Muscle layer of duodenum (tissue), 2 donors: ENCODE data around the gene WFDC5.
"Not testable (repeated sequence)": the region's sequence is repeated elsewhere in the genome, so short reads cannot be mapped to it uniquely, and the experiment has no call there.

ENCODE experiments used
- H3K27ac ChIP-seq: one replicate; pipeline ENCODE4 v1.7.0; 2013; ENCODE audit warnings: mild to moderate bottlenecking, low read length
- H3K27me3 ChIP-seq: one replicate; pipeline ENCODE4 v1.7.0; 2013; ENCODE audit warnings: low read depth, mild to moderate bottlenecking, control low read depth, low read length
- H3K36me3 ChIP-seq, 2 donors: one replicate each; pipeline ENCODE4 v1.7.0; 2013; ENCODE audit warnings: low read length in 2 of 2, control low read depth in 1 of 2, mild to moderate bottlenecking in 1 of 2; ENCODE audit not compliant: insufficient read depth in 2 of 2, control insufficient read depth in 1 of 2
- H3K4me1 ChIP-seq, 2 donors: one replicate each; pipeline ENCODE4 v1.7.0; 2013; ENCODE audit warnings: low read length in 2 of 2, mild to moderate bottlenecking in 2 of 2, control low read depth in 1 of 2, moderate library complexity in 1 of 2; ENCODE audit not compliant: insufficient read depth in 2 of 2, control insufficient read depth in 1 of 2
- H3K4me3 ChIP-seq, 2 donors: one replicate each; pipeline ENCODE4 v1.7.0; 2013; ENCODE audit warnings: low read length in 2 of 2, low read depth in 1 of 2, mild to moderate bottlenecking in 1 of 2
- H3K9me3 ChIP-seq, 2 donors: one replicate each; pipeline ENCODE4 v1.7.0; 2013; ENCODE audit warnings: low read length in 2 of 2, control low read depth in 1 of 2, mild to moderate bottlenecking in 1 of 2; ENCODE audit not compliant: control insufficient read depth in 1 of 2
- donor health status: healthy.

WFDC5 gene

DNA sequence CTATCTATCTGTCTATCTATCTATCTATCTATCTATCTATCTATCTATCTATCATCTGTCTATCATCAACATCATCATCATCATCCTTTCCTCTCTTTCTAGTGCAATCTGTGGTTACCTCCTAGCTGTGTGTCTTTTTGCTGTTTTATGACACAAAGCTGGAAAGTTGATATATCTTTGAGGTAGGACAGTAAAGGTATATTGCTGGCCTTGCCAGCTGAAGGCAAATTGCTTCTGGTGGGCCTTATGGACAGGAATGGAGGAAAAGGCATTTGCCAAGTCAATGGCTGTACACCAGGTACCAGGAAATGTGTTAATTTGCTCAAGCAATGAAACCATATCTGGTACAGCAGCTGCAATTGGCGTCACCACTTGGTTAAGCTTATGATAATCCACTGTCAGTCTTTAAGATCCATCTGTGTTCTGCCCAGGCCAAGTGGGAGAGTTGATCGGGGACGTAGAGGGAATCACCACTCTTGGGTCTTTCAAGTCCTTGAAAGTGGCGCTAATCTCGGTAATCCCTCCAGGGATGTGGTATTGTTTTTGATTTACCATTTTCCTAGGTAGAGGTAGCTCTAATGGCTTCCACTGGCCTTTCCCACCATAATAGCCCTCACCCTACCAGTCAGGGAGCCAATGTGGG lies 24.9 kb upstream of the WFDC5 start:
- not testable (repeated sequence) for H3K4me3 ChIP-seq, H3K9me3 ChIP-seq, H3K4me1 ChIP-seq, H3K36me3 ChIP-seq, H3K27me3 ChIP-seq, H3K27ac ChIP-seq

DNA sequence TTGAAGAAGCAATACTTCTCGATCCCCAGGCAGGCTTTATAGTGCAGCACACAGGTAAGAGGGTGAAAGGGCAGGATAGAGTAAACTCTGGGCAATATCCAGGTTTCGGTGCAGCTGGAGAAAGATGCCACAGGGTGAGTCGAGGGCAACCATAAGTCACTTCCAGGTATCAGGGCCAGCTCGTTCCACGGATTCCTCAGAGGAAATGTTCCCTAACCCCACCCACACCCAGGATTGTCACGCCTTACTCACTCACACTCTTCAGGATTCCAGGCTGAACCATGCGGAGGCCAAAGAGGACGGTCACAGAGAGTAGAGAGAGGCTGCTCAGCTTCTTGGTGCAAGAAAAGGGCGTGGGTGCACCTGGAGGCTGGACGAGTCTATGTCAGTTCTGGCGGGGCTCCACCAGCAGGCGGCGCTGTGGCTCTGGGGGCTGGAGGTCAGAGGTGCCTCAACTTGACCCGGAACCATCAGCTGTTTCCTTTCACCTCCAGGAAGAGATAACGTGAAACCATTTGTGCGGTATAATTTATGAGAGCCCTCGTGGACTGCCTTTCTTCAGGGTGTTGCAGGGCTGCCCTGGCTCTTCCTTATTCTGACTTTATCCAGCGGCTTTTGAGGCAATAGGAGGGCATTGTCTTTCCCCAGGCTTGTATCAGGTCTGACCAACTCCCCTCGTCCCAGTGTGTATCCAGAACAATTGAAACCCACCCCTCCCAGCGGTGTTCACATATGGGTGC lies 23.8 kb upstream of the WFDC5 start:
- no peak overlapping the region for H3K27ac ChIP-seq
- H3K9me3 ChIP-seq: no peaks in the 10 kb centered on the region
- H3K4me3 ChIP-seq: no peak overlapping the region
- H3K4me1 ChIP-seq: no peaks in the 10 kb centered on the region
- no peaks in the 10 kb centered on the region for H3K36me3 ChIP-seq
- peaks cover 3% of the 10 kb centered on the region for H3K27me3 ChIP-seq

DNA sequence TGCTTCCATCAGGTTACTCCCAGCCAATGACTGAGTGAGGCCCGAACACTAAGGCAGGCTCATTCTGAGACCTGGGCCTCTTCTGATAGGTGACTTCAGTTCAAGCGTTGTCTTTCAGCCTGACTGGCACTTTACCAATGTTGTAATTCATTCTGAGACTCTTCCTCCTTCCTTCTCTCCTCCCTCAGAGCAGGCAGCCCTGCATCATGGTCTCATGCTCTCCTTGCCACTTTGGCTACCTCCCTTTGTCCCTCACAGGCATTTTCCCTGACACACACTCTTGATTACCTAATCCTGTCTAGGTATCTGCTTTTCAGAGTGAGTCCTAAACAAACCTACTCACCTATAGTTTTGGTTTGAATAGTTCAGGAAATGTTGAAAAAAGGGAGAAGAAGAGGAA lies 21.9 kb upstream of the WFDC5 start:
- Histone ChIP-seq H3K4me1 (no peaks in the 10 kb centered on the region), H3K27ac (no peak overlapping the region), H3K36me3 (no peaks in the 10 kb centered on the region), H3K9me3 (no peaks in the 10 kb centered on the region), H3K4me3 (no peak overlapping the region), H3K27me3 (peaks cover 3% of the 10 kb centered on the region)

DNA sequence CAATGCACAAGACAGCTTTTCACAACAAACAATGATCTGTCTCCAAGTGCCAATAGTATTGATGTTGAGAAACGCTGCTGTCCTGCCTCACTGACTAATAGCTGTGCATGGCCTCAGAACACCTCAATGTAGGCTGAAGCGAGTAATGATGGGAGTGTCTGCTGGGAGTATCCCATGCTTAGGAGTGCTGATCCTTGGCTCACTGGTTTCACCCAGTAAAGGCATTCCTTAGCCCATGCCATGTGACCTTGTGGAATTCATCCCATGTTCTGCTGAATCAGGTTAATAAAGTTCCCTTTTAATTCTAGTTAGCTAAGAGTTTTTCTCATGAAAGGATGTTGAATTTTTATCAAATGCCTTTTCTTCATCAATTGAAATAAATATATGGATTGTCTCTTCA lies 13.1 kb upstream of the WFDC5 start:
- Histone ChIP-seq H3K36me3 (no peaks in the 10 kb centered on the region), H3K4me1 (no peaks in the 10 kb centered on the region), H3K27ac (no peak overlapping the region), H3K9me3 (no peaks in the 10 kb centered on the region), H3K4me3 (no peak overlapping the region), H3K27me3 (no peaks in the 10 kb centered on the region)

DNA sequence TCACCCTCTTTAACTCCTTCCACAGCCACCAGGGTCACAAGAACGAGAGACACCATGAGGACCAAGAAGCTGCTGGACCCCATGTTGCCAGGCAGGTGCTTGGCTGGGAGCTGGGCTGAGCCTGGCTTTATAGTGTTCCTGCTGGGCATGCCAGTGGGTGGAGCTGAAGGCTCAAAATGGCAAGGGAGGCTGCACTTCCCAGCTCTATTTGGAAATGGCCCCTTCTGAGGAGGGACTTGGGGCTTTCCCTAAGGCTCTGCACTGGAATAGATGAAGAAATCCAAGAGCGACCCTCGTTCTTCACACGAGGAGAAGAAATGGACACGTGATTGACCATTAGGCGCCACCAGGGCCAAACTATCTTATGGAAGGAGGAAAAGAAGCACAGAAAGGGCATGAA lies 9.4 kb upstream of the WFDC5 start, which contains the start of gene WFDC12:
TSS of gene WFDC12 (minus strand) at position 101 of the 400 bp plus-strand sequence. CDS start at position 83, 18 bp downstream.
- no peaks in the 10 kb centered on the region for H3K27me3 ChIP-seq
- H3K4me3 ChIP-seq: no peak within 1 kb of the TSS
- no peaks in the 10 kb centered on the region for H3K9me3 ChIP-seq
- H3K36me3 ChIP-seq: no peaks in the 10 kb centered on the region
- no peak within 1 kb of the TSS for H3K27ac ChIP-seq
- H3K4me1 ChIP-seq: no peaks in the 10 kb centered on the region

DNA sequence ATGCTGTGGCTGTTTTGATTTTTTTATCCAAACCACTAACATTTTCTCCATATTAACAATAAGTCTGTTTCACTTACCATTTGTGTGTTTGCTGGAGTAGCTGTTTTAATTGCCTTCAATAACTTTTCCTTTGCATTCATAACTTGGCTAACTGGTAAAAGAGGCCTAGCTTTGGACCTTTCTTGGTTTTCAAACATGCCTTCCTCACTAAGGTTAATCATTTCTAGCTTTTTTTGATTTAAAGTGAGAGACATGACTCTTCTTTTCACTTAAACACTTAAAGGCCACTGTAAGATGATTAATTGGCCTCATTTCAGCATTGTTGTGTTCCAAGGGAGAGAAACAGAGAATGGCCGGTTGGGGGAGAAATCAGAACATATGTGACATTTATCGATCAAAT lies 6.4 kb upstream of the WFDC5 start:
- Histone ChIP-seq H3K4me1 (no peaks in the 10 kb centered on the region), H3K4me3 (no peak overlapping the region), H3K36me3 (no peaks in the 10 kb centered on the region), H3K9me3 (no peaks in the 10 kb centered on the region), H3K27me3 (no peaks in the 10 kb centered on the region), H3K27ac (no peak overlapping the region)

DNA sequence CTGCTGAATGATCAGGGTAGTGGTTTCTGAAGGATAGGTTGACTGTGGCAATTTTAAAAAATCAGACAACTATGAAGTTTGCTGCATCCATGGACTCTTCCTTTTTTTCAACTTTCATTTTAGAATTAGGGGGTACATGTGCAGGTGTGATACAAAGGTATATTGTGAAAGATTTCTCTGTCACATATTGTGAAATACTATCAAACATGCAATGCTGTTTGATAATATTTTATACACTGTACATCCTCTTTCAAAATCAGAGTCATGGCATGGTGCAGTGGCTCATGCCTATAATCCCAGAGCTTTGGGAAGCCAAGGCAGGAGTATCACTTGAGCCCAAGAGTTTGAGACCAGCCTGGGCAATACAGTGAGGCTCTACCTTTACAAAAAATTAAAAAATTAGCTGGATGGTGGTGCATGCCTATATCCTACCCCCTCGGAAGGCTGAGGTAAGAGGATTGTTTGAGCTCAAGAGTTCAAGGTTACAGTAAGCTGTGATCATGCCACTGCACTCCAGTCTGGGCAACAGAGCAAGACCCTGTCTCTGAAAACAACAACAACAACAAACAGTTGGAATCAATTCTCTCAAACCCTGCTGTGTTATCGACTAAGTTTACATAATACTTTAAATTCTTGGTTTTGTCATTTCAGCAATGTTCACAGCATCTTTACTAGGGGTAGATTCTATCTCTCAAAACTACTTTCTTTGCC lies 4.7 kb upstream of the WFDC5 start:
- Histone ChIP-seq H3K27me3 (no peaks in the 10 kb centered on the region), H3K9me3 (no peaks in the 10 kb centered on the region), H3K36me3 (no peaks in the 10 kb centered on the region), H3K4me3 (no peak overlapping the region), H3K4me1 (no peaks in the 10 kb centered on the region), H3K27ac (no peak overlapping the region)

DNA sequence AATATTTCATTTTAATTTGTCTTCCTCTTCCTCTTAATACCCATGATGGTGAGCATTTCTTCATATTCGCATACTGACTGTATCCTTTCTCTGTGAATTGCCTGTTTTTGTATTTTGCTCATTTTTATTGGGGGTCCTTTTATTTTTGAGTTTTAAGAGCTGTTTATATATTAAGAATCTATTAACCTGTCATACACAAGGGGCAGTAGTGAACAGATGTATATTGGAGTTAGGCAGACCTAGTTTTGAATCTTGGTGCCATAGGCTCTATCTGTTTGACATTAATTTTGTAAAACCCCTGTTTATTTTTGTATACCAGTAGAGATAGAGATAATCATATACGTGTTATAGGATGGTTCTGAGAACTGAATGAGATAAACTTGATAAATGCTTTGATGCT lies 3.1 kb upstream of the WFDC5 start:
- Histone ChIP-seq H3K36me3 (no peaks in the 10 kb centered on the region), H3K27me3 (peaks cover 3% of the 10 kb centered on the region), H3K27ac (no peak overlapping the region), H3K4me3 (no peak overlapping the region), H3K9me3 (no peaks in the 10 kb centered on the region), H3K4me1 (no peaks in the 10 kb centered on the region)

DNA sequence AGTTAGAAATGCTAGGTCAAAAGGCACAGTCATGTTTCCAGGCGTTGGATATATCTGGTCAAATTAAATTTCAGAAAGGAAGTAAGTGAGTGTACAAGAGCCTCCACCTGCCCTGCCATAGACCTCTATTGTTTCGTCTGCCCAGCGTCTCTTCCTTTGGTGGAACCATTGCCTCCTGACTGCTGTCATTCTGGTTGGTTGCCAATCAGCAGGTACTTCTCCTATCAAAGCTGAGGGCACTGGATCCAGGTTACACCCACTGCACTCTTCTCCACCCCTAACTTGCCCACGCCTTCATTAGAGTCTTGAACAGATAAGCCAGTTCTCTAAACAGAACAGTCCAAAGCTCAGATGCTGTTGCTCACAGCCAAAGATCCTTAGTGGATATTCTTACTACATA lies 2.6 kb upstream of the WFDC5 start:
- H3K9me3 ChIP-seq: no peaks in the 10 kb centered on the region

DNA sequence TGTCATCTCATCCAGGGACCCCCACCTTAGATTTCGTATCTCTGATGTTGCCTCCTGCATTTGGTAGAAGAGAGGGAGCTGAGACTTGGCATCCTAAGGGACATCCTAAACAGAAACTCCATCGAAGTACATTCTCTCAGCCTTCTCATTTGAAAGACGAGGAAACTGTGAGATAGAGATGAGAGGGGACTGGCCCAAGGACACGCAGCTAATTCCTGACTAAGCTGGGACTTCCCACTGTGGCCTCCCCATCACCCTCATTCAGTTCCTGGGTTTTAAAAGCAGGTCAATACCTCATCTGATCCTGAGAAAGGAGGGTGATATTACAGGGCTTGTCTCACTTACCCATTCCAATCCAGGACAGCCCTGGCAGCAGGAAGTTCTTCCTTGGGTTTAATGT lies 855 bp upstream of the WFDC5 start:
- Histone ChIP-seq H3K9me3 (no peaks in the 10 kb centered on the region), H3K27ac (no peak overlapping the region), H3K36me3 (no peaks in the 10 kb centered on the region), H3K27me3 (peaks cover 3% of the 10 kb centered on the region), H3K4me1 (no peaks in the 10 kb centered on the region), H3K4me3 (no peak overlapping the region)

More for the DNA sequence above, 2.6 kb upstream of the WFDC5 start:
- Histone ChIP-seq H3K27ac (no peak overlapping the region), H3K4me3 (no peak overlapping the region), H3K27me3 (peaks cover 3% of the 10 kb centered on the region), H3K4me1 (no peaks in the 10 kb centered on the region), H3K36me3 (no peaks in the 10 kb centered on the region)

DNA sequence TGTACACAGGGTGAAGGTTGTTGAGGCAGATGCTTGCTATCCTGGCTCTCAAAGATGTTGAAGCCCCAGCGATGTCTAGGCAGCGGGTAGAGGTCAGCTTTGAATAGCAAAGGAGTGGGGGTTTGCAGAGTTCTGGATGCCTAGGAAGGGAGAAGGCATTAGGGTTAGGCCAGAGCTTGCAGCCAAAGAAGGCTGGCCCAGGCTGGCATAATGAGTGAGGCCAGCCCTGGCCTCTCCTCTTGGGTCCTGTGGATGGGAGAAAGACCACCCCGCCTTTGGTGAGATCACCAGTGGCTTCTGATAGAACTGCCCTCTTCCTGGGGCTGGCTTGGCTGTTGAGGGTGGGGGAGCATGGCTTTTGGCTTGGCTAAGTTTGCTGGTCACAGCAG lies 406 bp upstream of the WFDC5 start:
- Histone ChIP-seq H3K4me1 (no peaks in the 10 kb centered on the region), H3K27ac (no peak overlapping the region), H3K4me3 (no peak overlapping the region), H3K9me3 (no peaks in the 10 kb centered on the region), H3K27me3 (peaks cover 3% of the 10 kb centered on the region), H3K36me3 (no peaks in the 10 kb centered on the region)
